ENCODE data around the gene DOCK6.

Gene DOCK6

DNA sequence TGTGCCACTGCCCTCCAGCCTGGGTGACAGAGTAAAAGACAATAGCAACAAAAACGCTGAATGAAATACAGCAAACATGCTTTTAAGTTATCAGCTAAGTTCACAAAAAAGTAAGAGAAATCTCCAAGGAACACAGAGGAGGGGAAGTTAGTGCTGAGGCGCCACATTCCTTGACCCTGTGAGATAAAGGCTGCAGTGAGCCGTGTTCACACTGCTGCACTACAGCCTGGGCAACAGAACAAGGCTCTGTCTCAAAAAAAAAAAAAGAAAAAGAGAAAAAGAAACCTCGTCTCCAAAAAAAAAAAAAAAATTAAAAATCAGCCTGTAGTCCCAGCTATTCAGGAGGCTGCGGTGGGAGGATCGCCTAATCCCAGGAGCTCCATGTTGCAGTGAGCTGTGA, 16.3 kb upstream of the DOCK6 start:
- no peak for DNase-seq (ENCODE audit: low spot score)

DNA sequence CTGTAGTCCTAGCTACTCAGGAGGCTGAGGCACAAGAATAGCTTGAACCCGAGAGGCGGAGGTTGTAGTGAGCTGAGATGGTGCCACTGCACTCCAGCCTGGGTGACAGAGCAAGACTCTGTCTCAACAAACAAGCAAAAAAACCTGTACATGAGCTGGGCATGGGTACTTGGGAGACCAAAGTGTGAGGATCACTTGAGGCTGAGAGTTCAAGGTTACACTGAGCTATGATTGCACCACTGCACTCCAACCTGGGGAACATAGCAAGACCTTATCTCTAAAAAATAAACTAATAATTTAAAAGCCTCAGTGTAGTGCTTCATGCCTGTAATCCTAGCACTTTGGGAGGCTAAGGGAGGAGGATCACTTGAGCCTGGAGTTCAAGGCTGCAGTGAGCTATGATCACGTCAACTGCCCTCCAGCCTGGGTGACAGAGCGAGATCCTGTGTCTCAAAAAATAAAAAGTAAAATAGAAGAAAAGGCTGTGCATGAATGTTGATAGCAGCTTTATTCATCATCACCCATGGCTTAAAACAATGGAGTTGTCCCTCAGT, 12.3 kb upstream of the DOCK6 start:
- DNase-seq (ENCODE audit: low spot score), result no peak

DNA sequence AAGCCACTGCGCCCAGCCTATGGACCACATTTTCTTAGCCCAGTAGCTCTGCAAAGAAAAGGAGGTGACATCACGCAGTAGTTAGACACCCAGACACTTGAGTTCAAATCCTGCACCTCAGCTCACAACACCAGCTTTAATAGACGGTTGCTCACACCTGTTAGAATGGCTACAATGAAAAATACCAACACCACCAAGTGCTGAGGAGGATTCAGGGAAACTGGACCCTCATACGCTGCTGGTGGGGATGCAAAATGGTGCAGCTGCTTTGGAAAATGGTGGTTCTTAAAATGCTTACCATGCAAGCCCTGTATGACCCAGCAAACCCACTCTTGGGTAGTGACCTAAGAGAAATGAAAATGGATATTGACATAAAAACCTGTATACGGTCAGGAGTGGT, 11.7 kb upstream of the DOCK6 start:
- DNase-seq (ENCODE audit: low spot score), result no peak

DNA sequence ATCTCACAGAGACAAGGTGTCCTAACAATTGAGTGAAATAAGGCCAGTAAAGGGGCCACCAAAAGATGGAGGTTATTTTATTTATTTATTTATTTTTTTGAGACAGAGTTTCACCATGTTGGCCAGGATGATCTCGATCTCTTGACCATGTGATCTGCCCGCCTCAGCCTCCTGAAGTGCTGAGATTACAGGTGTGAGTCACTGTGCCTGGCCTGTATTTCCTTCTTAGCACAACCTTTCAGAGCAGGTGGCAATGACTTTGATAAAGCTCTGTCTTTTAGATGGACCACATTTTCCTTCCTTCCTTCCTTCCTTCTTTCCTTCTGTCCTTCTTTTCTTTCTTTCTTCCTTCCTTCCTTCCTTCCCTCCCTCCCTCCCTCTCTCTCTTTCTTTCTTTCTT, 11.0 kb upstream of the DOCK6 start:
- no peak for DNase-seq (ENCODE audit: low spot score)

DNA sequence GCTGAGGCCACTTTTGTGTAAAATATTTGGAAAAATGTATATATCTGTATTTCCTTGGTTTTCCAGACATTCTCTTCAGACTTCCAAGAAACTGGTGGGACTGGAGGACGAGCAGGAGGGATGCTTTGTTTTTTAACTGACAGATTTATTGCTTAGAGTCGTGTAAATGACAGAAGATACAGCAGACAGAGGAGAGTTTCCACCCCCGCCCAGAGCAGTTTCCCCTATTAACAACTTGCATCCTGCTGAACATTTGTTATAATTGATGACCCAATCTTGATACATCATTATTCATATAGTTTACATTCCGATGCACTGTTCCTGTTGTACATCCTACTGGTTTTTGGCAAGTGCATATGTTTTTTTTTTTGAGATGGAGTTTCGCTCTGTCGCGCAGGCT, 7.1 kb upstream of the DOCK6 start:
- no peak for DNase-seq (ENCODE audit: low spot score)

DNA sequence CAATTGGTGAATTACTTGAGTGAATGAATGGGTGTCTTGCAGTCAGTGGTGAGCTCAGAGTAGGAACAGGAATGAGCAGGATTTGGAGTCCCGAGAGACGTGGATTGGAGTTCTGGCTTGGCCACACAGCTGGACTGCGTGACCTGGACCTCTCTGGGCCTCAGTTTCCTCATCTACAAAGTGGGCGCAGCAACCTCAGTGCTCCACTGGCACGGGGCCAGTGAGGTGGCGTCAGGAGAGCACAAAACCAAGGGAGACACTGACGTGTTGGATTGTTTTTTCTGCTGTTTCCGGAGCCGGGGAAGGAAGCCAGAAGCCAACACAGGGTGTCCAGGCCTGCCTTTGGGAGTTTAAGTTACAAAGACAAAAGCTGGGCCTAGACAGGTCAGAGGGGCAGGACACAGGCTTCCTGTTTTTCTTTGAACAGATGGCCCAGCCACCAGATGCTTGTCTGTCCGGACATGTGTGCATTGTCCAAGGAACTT, 6.5 kb upstream of the DOCK6 start:
- peak; percentile 15 for DNase-seq (ENCODE audit: low spot score)

DNA sequence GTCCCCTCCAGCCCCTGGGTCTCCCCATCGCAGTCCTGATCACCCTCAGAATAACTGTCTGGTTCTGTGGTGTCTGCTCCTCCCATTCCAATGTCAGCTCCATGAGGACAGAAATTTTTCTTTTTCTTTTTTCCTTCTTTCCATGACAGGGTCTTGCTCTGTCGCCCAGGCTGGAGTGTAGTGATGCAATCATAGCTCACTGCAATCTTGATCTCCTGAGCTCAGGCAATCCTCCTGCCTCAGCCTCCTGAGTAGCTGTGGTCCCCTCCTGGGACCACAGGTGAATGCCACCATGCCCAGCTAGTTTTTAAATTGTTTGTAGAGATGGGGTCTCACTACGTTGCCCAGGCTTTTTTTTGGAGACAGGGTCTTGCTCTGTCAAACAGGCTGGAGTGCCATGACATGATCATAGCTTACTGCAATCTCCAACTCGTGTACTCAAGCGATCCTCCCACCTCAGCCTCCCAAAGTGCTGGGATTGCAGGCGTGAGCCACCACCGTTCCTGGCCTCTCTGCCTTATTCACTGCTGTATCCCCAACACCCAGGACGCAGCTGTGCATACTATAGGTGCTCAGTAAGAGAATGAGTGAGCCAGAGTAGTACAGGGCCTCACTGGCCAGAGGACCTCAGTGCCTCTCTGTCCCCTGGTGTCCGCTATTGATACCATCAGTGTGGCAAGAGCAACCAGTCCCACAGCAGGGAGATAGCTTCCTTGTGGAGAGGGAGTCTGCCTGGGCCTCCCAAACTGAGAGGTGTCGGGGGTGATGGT, 5.2 kb upstream of the DOCK6 start:
- DNase-seq (ENCODE audit: low spot score), result no peak

DNA sequence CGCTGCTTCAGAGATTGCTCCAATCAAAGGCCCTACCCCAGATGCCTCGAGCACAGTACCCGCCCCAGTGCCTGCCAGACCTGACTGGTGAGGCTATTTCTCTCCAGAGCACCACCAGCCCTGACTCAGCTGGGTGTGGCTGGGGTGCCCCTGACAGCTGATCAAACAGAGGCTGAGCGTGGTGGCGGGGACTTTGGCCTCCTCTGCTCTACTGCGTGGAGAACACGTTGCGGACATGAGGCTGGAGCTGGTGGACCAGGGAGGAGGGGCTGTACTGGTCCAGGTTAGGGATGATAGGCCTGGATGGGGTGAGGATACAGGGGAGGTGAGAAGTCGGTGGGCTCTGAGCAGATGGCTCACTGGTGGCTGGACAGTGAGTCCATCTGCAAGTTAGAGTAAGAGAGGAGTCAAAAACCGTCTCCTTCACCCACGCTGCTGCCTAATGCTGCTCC, 3.5 kb upstream of the DOCK6 start:
- no peak for DNase-seq (ENCODE audit: low spot score)

DNA sequence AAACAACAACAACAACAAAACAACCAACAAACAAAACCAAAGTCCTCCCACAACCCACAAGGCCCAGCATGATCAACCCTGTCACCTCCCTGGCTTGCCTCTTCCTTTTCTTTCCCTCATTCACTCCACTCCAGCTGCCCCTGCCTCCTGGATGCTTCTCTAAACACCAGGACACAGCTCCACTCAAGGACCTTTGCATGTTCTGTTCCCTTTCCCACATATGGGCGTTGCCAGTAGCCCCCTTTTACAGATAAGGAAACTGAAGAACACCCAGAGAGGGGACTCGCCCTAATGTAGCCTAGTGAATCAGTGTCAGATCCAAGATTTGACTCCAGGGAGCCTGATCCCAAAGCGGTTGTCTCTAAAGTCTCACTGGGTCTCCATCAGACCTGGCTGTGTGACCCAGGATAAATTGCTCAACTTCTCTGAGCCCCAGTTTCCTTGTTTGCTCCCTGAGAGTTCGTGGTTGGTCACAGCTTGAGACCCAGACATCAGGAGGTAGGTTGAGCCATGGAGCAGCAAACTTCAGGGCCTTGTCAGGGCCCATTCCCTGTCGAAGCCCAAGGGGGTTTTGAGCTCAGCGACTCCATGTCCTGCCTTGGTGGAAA, 3.0 kb upstream of the DOCK6 start:
- DNase-seq (ENCODE audit: low spot score), result no peak

DNA sequence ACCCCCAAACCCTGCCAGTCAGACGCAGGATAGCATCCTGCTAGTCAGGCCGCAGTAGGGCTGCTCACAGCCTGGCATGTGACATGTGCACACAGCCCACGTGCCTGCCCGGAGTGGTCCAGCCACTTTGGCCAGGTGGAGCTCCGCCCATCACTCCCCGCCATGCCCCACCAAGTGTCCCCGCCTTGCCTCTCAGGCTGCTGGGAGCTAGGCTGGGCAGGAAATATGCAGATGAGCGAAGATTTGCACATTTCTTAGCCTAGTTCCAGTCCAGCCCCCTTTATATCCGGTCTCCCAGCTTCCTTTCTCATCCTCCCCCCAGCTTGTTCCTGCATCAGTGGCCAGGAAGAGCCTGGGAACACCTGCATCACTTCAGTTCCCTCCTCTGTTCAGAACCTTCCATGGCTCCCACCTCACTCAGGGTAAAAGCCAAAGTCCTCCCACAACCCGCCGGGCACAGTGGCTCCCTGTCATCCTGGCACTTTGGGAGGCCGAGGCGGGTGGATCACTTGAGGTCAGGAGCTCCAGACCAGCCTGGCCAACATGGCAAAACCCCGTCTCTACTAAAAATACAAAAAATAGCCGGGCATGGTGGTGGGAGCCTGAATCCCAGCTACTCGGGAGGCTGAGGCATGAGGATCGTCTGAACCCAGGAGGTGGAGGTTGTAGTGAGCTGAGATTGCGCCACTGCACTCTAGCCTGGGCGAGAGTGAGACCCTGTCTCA, 2.3 kb upstream of the DOCK6 start:
- DNase-seq (ENCODE audit: low spot score), result no peak

DNA sequence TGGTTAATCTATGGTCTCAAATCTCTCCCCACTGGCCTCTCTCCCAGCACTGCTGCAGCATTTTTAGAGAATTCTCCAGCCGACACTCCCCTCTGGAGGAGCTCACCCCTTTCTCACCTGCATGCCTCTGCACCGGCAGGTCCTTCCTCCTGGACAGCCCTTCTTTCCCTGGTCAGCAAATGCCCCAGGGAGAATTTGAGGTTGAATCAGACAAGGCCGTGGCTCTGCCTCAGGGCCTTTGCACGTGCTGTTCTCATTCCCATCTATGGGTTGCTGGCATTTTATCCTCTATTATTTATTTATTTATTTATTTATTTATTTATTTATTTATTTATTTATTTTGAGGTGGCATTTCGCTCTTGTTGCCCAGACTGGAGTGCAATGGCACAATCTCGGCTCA, 1.4 kb upstream of the DOCK6 start:
- no peak for DNase-seq (ENCODE audit: low spot score)

DNA sequence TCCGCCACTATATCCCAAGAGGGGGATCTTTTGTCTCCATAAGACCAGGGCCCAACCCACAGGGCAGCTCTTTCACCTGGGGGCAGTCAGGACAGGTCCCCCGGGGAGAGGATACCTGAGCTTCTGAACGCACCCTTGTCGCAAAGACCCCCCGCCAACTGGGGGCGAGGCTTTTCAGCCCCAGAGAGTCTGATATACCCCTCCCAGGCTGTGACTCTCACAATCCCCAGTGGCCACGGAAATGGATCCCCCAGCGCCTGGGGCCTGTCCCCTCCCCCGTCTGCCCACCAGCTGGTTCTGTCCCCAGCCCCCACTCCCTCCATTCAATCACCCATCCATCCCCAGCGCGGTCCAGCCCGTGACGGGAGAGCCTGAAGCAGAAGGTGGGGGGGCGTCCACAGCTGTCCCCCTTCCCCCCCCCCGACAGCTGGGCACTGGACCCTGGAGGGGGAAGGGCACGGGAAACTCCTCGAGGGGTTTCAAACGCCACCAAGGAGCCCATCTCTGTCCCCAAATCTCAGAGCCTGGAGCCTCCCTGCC, 823 bp downstream of the DOCK6 start:
- DNase-seq (ENCODE audit: low spot score), result no peak

DNA sequence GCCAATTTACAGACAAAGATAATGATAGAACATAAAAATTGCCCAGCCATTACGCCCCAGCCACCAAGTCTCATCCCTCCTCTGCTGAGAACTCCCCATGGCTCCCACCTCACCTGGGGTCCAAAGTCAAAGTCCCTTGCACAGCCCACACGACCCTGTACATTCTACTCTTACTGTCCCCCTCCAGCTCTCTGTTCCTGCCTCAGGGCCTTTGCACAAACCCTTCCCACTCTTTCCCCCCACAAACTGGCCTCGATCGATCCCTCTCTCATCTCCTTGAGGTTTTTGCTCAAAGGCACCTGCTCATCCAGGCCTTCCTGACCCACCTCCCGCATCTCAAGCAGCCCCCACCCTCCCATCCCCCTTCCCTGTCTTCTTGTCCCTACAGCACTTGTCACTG, 1.3 kb downstream of the DOCK6 start:
- no peak for DNase-seq (ENCODE audit: low spot score)

DNA sequence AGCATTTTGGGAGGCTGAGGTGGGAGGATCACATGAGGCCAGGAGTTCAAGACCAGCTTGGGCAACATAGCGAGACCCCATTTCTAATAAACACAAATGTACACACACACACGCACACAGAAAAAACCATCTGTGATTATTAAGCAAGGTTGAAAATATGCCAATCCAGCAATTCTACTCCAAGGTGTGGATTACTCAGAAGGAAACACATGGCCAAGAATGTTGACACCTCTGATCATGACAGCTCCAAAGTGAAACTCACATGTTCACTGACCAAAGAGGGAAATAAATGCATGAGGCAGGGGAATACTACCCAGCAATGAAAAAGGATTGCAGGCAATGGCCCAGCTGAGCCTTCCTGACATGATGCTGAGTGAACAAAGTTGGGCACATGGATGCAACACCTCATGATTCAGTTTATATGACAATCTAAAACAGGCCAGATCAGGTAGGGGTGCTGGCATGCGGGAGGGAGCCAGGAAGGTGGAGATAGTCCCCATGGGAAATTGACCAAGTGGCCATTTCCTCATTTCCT, 4.4 kb downstream of the DOCK6 start:
- no peak for DNase-seq (ENCODE audit: low spot score)

DNA sequence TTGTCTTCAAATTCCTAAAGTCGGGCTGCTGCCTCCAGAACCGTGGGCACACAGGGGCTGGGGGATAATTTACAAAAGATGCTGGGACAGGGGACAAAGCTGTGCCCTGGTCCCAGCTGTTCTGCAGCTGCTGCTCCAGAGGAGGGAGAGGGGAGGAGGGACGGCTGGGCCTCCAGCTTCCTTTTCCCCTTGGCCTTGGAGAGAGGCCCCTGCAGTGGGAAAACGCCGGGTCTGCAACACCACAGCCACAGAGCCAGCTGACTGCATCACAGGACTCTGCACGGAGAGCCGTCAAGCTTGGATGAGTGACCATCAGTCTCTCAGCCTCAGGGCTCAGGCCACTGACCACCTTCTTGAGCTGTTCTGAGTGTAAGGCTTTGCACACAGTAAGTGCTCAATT, 6.1 kb downstream of the DOCK6 start:
- no peak for DNase-seq (ENCODE audit: low spot score)

DNA sequence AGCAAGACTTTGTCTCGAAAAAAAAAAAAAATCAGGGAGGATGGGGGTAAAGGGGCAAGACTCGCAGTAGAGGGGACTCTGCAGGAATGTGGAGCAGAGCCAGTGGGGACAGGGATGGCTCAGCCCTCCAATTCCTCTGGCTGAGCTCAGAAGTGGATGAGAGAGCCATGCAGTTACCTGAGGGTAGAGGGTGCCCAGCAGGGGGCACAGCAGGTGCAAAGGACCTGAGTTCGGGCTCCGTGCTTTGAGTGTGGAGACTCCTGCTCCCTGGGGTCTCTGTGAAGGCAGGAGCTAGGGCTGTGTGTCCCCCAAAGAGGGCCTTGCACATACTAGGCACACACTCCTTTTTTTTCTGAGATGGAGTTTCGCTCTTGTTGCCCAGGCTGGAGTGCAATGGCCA, 7.7 kb downstream of the DOCK6 start:
- no peak for DNase-seq (ENCODE audit: low spot score)

DNA sequence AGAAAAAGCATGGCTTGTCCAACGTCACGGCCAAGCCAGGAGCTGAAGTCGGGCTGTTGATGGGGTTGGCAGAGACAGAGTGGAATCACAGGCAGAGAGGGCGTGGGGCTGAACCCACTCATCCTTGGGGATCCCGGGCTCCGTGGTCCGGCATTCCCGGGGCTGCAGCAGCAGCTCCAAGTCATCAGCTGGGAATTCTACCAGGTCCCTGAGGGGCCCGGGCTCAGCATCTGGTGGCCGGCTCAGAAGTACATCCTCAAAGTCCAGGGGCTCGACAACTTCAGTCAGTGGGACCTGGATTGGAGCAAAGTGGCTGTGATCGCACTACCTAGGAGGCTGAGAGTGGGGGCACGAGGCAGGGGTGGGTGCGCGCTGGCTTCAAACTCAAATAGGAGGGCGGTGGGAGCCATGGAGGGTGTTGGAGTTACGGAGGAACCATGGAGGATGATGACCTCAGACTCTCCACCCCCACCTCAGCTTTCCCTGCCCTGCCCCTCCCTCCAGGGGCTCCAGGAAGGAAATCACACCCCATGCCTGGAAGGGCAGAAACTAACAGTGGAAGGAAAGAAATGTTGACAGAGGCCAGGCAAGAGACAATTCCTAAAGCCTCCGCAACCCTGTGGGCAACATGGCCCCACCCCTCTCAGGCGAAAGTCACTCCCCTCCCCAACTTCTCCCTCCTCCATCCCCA, 9.5 kb downstream of the DOCK6 start:
- DNase-seq (ENCODE audit: low spot score), result no peak

DNA sequence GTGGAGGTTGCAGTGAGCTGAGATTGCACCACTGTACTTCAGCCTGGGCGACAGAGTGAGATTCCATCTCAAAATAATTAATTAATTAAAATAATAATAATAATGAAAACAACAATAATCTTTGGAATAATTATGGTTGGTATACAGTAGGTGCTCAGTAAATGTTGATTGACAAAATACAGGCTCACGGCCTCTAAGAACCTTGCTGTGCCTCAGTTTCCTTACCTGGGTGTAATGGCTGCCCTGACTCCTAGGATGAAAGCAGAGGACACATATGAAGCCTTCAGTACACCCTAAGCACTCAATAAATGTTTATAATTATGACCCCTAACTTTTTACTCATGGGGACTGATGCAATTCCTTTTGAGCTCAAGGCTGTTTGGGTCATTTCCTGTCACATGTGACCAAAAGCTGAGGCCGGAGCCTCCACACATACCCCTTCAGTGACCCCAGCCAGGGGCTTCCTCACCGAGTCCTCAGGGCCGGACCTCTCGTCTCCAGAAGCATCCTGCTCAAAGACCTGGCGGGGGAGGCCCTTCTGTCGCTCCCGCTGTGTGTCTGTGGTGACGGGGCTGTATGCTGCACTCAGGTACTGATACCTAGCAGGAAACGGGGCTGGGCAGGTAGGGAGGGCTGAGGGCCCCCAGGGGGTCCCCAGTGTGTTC, 10.5 kb downstream of the DOCK6 start:
- DNase-seq (ENCODE audit: low spot score), result no peak

DNA sequence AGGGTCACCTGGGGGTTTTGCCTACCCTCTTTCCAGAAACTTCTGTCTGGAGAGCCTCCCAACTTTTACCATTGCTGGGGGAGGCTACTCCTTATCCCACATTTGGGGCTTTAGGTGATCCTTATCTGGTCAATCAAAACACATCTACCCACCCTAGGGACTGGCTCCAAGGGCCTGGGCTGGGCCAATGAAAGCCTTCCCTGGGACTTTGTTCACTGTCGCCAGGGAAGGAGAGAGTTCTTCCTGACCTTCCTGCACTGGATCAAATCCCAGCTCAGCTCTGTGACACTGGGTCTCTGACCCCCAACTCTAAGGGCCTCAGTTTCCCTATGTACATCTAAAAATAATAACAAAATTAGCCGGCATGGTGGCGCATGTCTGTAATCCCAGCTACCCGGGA, 11.1 kb downstream of the DOCK6 start:
- no peak for DNase-seq (ENCODE audit: low spot score)

DNA sequence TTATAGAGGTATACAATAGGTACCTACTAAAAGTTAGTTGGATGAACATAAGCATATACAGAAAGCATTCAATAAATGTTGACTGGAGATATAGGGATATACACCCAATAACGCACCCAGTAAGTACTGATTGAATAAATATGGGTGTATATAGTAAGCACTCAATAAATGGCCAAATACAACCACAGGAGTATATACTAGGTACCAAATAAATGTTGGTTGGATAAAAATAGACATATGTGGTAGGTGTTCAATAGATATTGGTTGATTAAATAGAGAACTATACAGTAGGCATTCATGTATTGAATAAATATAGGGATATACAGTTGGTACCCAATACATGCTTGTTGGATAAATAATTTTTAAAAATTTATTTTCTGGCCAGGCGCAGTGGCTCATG, 13.5 kb downstream of the DOCK6 start:
- no peak for DNase-seq (ENCODE audit: low spot score)

DNA sequence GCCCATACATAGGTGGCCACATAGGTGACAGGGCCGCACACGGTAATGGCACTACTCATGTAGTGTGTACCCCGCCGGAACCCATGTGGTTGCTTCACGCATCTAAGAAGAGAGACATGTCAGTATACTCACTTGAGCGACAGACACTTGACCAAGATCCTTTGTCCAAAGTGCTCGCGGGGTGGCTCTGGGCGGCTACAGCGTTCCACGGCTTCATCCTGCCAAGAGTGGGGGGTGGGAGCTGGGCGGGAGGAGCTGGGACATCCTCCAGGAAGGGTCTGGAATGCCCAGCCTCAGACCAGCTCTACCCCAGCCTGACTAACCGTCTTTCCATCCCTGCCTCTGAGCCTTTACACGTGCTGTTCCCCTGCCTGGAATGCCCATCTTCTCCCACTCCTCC, 14.4 kb downstream of the DOCK6 start:
- DNase-seq (ENCODE audit: low spot score), result no peak

All from cerebellar cortex (tissue), 1 donor.